Vagina (tissue), 2 donors: Measurements from ENCODE around the gene KLHL6.

Experiments
- CTCF ChIP-seq, 3 experiments: fragments of 450-650 bp in 2 of 3; fragments of 200-600 bp in 1 of 3; sonication (generic) in 1 of 3; IDR thresholded peaks; one replicate each; pipeline ENCODE4 v1.5.1; 2017 to 2019; ENCODE audit warnings: antibody characterized with exemption in 3 of 3, mild to moderate bottlenecking in 2 of 3, moderate library complexity in 2 of 3
- POLR2A ChIP-seq, 2 donors: fragments of 450-650 bp; IDR thresholded peaks; one replicate each; pipeline ENCODE4 v1.6.1; 2017; ENCODE audit warnings: antibody characterized with exemption in 2 of 2, mild to moderate bottlenecking in 2 of 2, moderate library complexity in 2 of 2
- POLR2AphosphoS5 ChIP-seq, 2 donors: sonication (generic); formaldehyde crosslinking; IDR thresholded peaks; one replicate each; pipeline ENCODE4 v1.9.0; 2017; ENCODE audit warnings: antibody characterized with exemption in 2 of 2, mild to moderate bottlenecking in 2 of 2, low read depth in 1 of 2; ENCODE audit not compliant: insufficient read depth in 1 of 2

- TF ChIP-seq CTCF (IDR thresholded peaks at IDR 0.05): no peak
- no peak for TF ChIP-seq POLR2A (IDR thresholded peaks at IDR 0.05)
- TF ChIP-seq POLR2AphosphoS5 (IDR thresholded peaks at IDR 0.05; ENCODE audit: insufficient read depth in 1 of 2, low read depth in 1 of 2): no peak
These were observed 105.7 kb downstream of the KLHL6 start for GRCh38 chr3:183449791-183450190.
